Measurements from ENCODE around the gene TMEM115.

Gene TMEM115

GRCh38 chr3:50388720-50389413, 29.5 kb upstream of the TMEM115 start:
- no peak for DNase-seq (ENCODE audit: low read depth)
- TF ChIP-seq CTCF (IDR thresholded peaks at IDR 0.05; ENCODE audit: low read depth, low read length): no peak
- TF ChIP-seq POLR2A (IDR thresholded peaks at IDR 0.05; ENCODE audit: extremely low read depth, insufficient read length): no peak
- no peak for TF ChIP-seq MAX (IDR thresholded peaks at IDR 0.05; ENCODE audit: low read depth, low read length)
- no peak for TF ChIP-seq MYC (IDR thresholded peaks at IDR 0.05; ENCODE audit: low read depth, low read length)
- no peak overlapping the region for H3K4me3 ChIP-seq (ENCODE audit: low read depth, low read length)

- DNase-seq (ENCODE audit: low read depth): peak; percentile 25
- no peak overlapping the region for H3K4me3 ChIP-seq (ENCODE audit: low read depth, low read length)
- no peak for TF ChIP-seq MYC (IDR thresholded peaks at IDR 0.05; ENCODE audit: low read depth, low read length)
- TF ChIP-seq CTCF (IDR thresholded peaks at IDR 0.05; ENCODE audit: low read depth, low read length): peak; percentile 33
Observed at GRCh38 chr3:50388016-50388719, 28.8 kb upstream of the TMEM115 start.

- DNase-seq (ENCODE audit: low read depth): no peak
- no peak for TF ChIP-seq CTCF (IDR thresholded peaks at IDR 0.05; ENCODE audit: low read depth, low read length)
- no peak for TF ChIP-seq MYC (IDR thresholded peaks at IDR 0.05; ENCODE audit: low read depth, low read length)
- no peak for TF ChIP-seq POLR2A (IDR thresholded peaks at IDR 0.05; ENCODE audit: extremely low read depth, insufficient read length)
- TF ChIP-seq MAX (IDR thresholded peaks at IDR 0.05; ENCODE audit: low read depth, low read length): no peak
- no peak overlapping the region for H3K4me3 ChIP-seq (ENCODE audit: low read depth, low read length)
Observed at GRCh38 chr3:50385754-50386153, 26.4 kb upstream of the TMEM115 start.

- TF ChIP-seq POLR2A (IDR thresholded peaks at IDR 0.05; ENCODE audit: extremely low read depth, insufficient read length) (no peak), MYC (IDR thresholded peaks at IDR 0.05; ENCODE audit: low read depth, low read length) (no peak), CTCF (IDR thresholded peaks at IDR 0.05; ENCODE audit: low read depth, low read length) (no peak), MAX (IDR thresholded peaks at IDR 0.05; ENCODE audit: low read depth, low read length) (no peak)
- no peak for DNase-seq (ENCODE audit: low read depth)
- no peak overlapping the region for H3K4me3 ChIP-seq (ENCODE audit: low read depth, low read length)
Observed at GRCh38 chr3:50383750-50384149, 24.4 kb upstream of the TMEM115 start.

- no peak overlapping the region for H3K4me3 ChIP-seq (ENCODE audit: low read depth, low read length)
- no peak for DNase-seq (ENCODE audit: low read depth)
- TF ChIP-seq MYC (IDR thresholded peaks at IDR 0.05; ENCODE audit: low read depth, low read length) (no peak), MAX (IDR thresholded peaks at IDR 0.05; ENCODE audit: low read depth, low read length) (no peak), CTCF (IDR thresholded peaks at IDR 0.05; ENCODE audit: low read depth, low read length) (no peak), POLR2A (IDR thresholded peaks at IDR 0.05; ENCODE audit: extremely low read depth, insufficient read length) (no peak)
Observed at GRCh38 chr3:50382722-50383121, 23.4 kb upstream of the TMEM115 start.

Measured in NB4 (cell line).